NCI-H446 (cell line): Measurements from ENCODE around the gene TBC1D12.
A peak's percentile ranks its signal among the peaks of the same experiment; 100 is the strongest.

Experiments used
- DNase-seq, 2 experiments: peaks; one replicate each; lab custom pipeline; 2025; lab: John Stamatoyannopoulos, UW

The TBC1D12 gene

GRCh38 chr10:94407668-94408067 is 5.3 kb downstream of the TBC1D12 start:
- DNase-seq = no peak

DNA sequence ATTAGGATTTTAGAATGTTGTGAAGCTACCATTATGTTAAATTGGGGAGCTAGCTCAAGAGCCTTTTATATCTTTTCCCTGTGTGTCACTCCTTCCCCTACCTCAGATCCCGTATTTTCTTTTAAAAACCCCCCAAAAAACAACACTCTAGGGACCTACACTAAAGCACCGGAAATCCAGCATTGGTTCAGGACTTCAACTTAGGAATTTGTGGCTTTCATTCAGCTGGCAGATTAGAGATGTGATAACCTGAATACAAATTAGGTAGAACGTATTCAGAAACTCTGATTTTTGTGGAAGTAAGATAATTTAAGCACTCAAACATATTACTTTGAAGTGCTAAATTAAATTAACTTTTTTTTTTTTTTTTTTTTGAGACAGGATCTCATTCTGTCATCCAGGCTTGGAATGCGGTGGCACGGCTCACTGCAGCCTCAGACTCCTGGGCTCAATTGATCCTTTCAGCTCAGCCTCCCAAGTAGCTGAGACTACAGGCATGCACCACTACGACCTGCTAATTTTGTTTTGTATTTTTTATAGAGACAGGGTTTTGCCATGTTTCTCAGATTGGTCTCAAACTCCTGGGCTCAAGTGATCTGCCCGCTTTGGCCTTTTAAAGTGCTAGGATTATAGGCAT is 6.8 kb downstream of the TBC1D12 start:
- no peak for DNase-seq

DNA sequence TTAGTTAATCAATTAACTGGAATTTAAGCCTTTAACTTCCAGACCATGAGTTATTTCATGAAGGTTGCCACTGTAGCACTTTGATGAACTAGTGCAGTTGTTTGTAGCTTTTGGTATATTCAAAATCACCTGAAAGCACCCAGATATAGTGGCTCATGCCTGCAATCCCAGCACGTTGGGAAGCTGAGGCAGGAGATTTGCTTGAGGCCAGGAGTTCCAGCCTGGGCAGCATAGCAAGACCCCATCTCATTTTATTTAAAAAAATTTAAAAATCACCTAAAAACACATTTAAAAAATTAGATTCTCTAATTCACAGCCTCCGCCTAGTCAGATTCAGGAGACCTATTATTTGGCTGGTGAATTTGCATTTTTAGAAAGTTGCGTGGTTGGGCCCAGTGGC is 9.0 kb downstream of the TBC1D12 start:
- DNase-seq = no peak

- no peak for DNase-seq
Observed at GRCh38 chr10:94412449-94412848, 10.1 kb downstream of the TBC1D12 start.

GRCh38 chr10:94413361-94413760 is 11.0 kb downstream of the TBC1D12 start:
- no peak for DNase-seq

DNA sequence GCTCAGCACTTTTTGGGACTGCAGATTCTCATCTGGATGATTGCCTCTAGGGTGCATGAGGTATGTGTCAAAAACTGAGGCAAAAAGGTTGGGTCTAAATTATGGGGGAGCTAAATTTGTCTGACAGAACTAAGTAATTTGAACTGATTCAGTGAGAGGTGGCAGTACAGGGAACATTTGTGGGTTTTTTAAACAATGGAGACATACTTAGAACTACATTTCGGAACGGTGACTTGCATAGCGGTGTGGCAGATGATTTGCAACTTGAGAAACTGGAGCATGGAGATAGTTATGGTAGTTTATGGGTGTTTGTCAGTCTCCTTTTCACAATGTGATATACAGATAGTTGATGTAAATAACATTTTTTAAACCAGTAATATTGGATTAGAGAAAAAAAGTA is 14.6 kb downstream of the TBC1D12 start:
- no peak for DNase-seq

DNA sequence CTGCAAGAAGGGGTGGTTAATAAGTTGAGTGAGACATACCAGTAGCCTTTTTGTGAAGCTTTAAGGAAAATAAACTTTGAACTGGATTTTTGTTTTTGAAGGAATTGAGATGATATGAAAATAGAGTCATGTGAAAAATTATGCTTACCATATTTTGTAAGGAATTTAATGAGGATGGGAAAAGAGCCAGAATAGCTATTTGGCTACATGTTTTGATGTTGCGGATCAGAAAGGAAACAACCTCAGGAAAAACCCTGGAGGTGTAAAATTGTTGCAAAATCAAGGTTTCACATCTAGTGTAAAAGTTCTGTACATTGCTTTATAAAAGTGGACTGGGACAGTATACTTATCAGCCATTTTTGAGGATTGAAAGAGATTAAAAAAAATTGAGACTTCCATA is 15.0 kb downstream of the TBC1D12 start:
- DNase-seq = no peak

GRCh38 chr10:94420516-94420915 is 18.2 kb downstream of the TBC1D12 start:
- DNase-seq = no peak

DNA sequence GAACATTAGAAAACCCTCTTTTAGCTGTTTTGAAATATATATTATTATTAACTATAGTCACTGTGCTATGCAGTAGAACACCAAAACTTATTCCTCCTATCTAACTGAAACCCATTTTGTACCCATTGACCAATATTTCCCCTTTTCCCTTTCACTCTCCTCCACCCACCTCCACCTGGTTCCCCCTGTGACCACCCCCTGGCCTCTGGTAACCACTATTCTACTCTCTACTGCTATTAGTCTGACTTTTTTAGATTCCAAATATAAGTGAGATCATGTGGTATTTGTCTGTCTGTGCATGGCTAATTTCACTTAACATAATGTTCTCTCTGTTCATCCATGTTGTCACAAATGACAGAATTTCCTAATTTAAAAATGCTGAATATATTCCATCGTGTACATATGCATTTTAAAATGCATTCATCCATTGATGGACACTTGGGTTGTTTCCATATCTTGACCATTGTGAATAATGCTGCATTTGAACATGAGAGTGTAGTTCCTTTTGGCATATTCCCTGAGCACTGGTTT is 18.7 kb downstream of the TBC1D12 start:
- DNase-seq = no peak

DNA sequence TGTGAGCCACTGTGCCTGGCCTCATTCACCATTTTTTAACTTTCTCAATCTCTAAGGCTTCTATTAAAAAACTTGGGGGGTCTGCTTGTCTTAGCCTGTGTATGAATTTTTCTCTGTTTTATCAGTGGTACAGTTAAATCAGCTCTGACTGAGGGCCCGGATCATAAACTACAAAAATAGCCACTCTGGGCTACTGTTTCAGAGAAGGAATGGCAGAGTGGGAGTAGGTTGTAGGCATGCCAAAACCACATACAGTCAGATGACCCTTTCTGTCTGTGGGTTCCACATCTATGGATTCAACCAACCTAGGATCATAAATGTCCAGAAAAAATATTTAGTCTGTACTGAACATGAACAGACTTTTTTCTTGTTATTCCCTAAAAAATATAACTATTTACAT is 21.3 kb downstream of the TBC1D12 start:
- no peak for DNase-seq

- no peak for DNase-seq
Observed at GRCh38 chr10:94424714-94425337, 22.5 kb downstream of the TBC1D12 start.

GRCh38 chr10:94425942-94426341 is 23.6 kb downstream of the TBC1D12 start:
- DNase-seq = no peak

GRCh38 chr10:94427166-94427565 is 24.8 kb downstream of the TBC1D12 start:
- DNase-seq = no peak

- no peak for DNase-seq
Observed at GRCh38 chr10:94428766-94429707, 26.7 kb downstream of the TBC1D12 start.

DNA sequence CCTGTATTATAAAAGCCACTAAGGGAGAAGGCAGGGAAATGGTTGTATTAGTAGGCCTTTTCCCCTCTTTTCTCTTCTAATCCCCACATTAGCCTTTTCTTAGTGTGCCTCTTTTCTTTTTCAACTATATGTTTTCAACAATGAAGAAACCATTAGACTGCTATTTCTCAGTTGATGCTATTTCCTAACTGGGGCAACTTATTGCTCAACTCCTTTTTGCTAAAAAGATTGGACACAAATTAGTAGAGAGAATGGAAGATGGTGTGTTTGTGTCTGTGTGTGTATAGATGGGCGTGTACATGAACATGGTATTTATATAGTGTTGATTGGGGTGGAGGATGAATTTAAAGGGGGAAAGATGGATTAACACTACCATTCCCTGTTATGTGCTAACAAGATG is 28.4 kb downstream of the TBC1D12 start:
- no peak for DNase-seq

DNA sequence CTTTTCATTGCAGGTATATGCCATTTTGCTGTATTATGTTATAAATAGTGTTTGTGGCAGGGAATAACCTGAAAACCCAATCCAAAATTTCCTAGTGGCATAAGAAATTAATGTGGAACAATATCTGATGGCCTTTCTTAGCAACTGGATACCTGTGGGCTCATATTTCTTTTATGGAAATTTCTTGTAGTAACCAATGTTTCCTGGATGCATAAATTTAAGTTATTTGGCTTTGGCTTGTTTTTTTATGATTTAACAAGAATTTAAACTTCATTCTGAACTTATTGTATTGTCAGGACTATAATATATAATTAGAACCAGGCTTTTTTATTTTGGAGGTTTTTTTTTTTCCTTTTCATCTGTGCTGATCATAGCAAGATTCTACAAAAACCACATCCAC is 30.1 kb downstream of the TBC1D12 start:
- DNase-seq = no peak

GRCh38 chr10:94439275-94439861 is 37.0 kb downstream of the TBC1D12 start:
- peak in 1 of 2 experiments; percentile 6 for DNase-seq

- DNase-seq = no peak
Observed at GRCh38 chr10:94440096-94440495, 37.8 kb downstream of the TBC1D12 start.

DNA sequence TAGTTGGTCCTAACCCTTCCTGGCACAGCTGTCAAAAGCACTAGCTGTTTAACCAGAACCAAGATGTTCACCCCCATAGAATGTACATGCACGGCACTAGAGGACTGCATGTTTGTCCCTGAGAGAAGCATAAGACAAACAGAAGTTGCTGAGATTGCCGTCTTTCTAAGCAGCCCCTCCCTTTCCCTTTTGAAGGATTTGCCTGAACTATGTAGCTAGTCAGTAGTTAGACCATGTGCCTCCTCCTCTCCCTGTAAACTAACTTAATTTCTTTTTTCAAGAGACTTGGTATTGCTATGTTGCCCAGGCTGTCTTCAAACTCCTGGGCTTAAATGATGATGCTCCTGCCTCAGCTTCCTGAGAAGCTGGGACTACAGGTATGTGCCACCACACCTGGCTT is 40.7 kb downstream of the TBC1D12 start:
- DNase-seq = no peak

GRCh38 chr10:94443549-94443948 is 41.2 kb downstream of the TBC1D12 start:
- no peak for DNase-seq

GRCh38 chr10:94450782-94451181 is 48.4 kb downstream of the TBC1D12 start:
- no peak for DNase-seq

- DNase-seq = no peak
Observed at GRCh38 chr10:94451883-94452519, 49.7 kb downstream of the TBC1D12 start.
